HG02840 (cell line): Measurements from ENCODE around the gene DESI2.

ENCODE experiments used
- ATAC-seq: cut with Tn5 transposase; IDR thresholded peaks from one replicate; pipeline ENCODE4 v1.9.1; 2021; ENCODE audit warnings: mild to moderate bottlenecking, moderate library complexity, moderate number of reproducible peaks; ENCODE audit not compliant: unreplicated experiment, low FRiP score

DESI2 gene

DNA sequence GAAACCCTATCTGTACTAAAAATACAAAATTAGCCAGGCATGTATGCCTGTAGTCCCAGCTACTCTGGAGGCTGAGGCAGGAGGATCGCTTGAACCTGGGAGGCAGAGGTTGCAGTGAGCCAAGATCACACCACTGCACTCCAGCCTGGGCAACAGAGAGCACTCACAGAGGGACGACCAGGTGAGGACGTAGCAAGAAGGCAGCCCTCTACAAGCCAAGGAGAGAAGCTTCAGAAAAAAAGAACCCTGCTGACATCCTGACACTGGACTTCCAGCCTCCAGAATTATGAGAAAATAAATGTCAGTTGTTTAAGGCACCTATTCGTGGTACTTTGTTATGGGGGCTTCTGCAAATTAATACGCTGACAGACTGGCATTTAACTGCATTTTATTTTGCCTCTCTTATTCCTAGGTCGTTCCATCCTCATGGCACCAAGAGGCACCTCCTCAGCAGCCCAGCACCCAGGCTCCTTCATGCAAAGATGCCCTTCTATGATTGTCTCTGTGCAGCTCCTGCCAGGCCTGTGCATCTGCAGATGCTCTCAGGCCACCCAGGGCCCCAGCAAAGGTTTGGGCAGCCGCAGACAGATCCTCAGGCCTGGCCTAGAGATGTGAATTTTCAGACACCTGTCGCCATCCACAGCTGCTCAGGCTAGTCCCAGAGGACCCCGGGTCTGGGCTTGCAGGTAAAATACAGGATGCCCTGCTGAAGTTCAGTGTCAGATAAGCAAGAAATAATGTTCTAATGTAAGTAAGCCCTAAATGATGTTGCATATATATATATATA lies 96.5 kb downstream of the DESI2 start:
- ATAC-seq: no peak

DNA sequence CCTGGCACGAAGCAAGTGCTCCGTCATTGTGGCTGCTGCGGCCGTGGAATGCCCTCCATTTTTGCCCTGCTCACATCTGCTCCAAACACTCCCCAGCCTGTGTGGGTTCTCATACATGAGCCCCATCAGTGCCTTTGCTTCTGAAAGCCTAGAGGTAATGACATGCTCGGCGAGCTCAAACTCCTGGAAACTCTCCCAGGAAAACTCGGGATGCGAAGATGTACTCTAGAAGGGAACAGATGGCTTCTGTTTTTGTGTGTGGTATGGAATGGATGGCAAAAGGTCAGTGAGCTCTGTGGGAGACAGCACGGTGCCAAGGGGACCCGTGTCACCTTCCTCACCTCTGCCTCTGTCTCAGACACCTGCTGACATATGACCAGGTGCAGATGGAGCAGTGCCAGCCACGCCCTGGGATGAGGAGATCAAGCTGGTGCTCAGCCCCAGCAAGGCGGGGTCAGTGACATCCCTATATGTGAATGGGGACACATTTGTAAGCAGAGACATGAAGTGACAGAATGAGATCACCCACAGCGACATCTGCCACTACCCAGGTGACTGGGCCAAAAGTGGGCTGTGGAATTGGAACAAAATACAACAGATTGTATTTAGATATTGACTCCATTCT lies 98.5 kb downstream of the DESI2 start:
- ATAC-seq: no peak

DNA sequence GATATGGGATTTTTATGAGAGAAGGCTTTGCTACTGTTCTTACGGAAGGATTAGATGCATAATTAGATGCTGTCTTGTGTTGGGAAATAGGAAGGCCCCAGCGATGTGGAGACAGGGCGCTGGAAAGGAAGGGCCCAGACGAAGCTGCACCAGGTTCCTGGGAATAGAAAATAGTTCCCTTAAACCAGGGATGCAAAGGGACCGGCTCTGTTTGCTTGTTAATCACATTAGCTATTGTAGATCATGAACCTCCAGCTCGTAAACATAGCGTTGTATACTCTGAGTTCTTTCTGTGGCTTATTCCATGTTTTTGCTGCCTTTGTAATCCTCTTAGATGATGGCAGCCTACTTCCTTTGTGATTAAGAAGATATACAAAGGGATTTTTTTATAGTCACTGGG lies 102.7 kb downstream of the DESI2 start:
- ATAC-seq: no peak

DNA sequence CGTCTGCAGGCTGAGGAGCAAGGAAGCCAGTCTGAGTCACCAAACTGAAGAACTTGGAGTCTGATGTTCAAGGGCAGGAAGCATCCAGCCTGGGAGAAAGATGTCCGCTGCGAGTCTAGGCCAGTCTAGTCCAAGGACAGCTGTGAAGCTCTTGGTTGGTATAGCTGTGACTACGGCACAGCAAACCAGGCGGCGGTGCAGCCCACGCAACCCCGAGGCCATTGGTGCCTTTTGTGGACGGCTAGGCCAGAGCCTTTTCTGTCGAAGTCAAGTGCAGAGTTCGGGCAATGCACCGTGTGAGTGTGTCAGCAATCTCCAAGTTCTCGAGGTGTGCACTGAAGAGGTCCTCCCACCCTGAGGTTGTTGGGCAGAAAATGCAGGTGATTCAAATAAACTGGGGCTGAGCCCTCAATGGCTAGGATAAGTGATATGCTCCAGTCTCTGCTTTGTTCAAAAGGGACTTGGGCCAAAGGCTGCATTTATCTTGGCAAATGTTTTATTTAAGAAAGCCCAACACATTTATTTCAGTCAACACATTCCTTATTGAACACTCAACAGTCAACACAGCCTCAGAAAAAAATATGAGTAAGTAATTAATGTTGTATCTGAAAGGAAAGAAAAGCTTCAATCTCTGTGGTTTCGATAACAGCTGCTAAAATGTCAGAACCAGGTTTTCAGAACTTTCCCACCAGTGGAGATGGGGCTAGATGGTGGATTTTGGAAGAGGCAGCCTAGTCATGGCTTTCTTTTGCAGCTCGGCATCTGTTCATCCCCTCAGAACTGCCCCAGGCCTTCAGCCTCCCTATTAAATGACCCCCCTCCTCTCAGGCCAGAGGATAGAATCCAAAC lies 104.4 kb downstream of the DESI2 start:
- no peak for ATAC-seq
